Left lung (tissue), 10 donors: ENCODE results near the gene LGR5. TPM values are rescaled to one million over a fixed set of nuclear protein-coding genes. Genes with fewer than 3 reads are reported as not detected.

Experiments
- ATAC-seq: fragments of 200-7000 bp; cut with Tn5 transposase; one replicate; pipeline ENCODE4 v1.9.1; 2020; ENCODE audit warnings: moderate library complexity
- DNase-seq, 4 donors: peaks; one replicate each; pipeline ENCODE4 v3.0.0-alpha.2; 2013 to 2020
- H3K27ac ChIP-seq, 2 donors: fragments of 200-600 bp; sonication (generic) in 1 of 2; one replicate each; pipeline versions ENCODE4 v1.5.0 to v1.8.0; 2020 to 2021
- H3K27me3 ChIP-seq, 2 donors: fragments of 200-600 bp; sonication (generic) in 1 of 2; one replicate each; pipeline versions ENCODE4 v1.5.0 to v1.8.0; 2020 to 2021
- H3K36me3 ChIP-seq, 2 donors: fragments of 200-600 bp; sonication (generic) in 1 of 2; one replicate each; pipeline versions ENCODE4 v1.5.0 to v1.8.0; 2020 to 2021
- H3K4me1 ChIP-seq, 2 donors: fragments of 200-600 bp; one replicate each; pipeline ENCODE4 v1.8.0; 2021
- H3K4me3 ChIP-seq, 2 donors: fragments of 200-600 bp; sonication (generic) in 1 of 2; one replicate each; pipeline versions ENCODE4 v1.5.0 to v1.8.0; 2020 to 2021; ENCODE audit warnings: mild to moderate bottlenecking in 1 of 2
- H3K9me3 ChIP-seq, 2 donors: fragments of 200-600 bp; sonication (generic) in 1 of 2; one replicate each; pipeline versions ENCODE4 v1.5.0 to v1.8.0; 2020 to 2021
- intact Hi-C, 2 donors: fragments of 100-400 bp; cut with DNase I; formaldehyde crosslinking; loops; one replicate each; pipeline versions ENCODE4 v1.11.2 to v1.14.2; 2022
- polyA plus RNA-seq, 6 donors: library from polyadenylated mRNA; unstranded; fragments of 120-200 nt; gene quantifications; one replicate each; pipeline ENCODE4 v1.2.1, GENCODE V29; 2013; ENCODE audit not compliant: insufficient read length in 6 of 6
- total RNA-seq, 2 donors: library from RNA; stranded (reverse); fragmentation: NEBNext Ultra II Directional; extraction: Animal tissue kit (Norgen Biotek cat#: 25700); gene quantifications; one replicate each; pipeline ENCODE4 v1.2.1, GENCODE V29; 2021
- TF ChIP-seq, protein P1 (sequence below), 2 donors: fragments of 200-600 bp; sonication (generic) in 1 of 2; IDR thresholded peaks; one replicate each; pipeline versions ENCODE4 v1.5.0 to v1.8.0; 2021; ENCODE audit warnings: antibody characterized with exemption in 2 of 2
- donor health status: DM: no; HTN: yes; CAD: no.
- donor health status: DM: no; HTN: no; CAD: no.

The LGR5 gene
- total and polyA plus RNA-seq, 8 donors: 0.39 to 6.6 (median 3.3) TPM

DNA sequence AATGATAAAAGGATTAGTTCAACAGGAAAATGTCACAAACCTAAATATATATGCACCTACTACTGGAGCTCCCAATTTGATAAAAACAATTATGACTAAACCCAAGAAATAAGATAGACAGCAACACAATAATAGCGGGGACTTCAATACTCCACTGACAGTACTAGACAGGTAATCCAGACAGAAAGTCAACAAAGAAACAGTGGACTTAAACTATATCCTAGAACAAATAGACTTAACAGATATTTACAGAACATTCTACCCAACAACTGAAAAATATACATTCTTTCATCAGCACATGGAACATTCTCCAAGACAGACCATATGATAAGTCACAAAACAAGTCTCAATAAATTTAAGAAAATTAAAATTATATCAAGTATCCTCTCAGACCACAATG, 28.0 kb upstream of the LGR5 start:
- H3K9me3 ChIP-seq: peaks cover 0 to 17% of the 10 kb centered on the region in 2 donors
- DNase-seq (no peak), ATAC-seq (no peak)
- no peak overlapping the region for H3K27ac ChIP-seq
- H3K4me3 ChIP-seq: no peak overlapping the region
- TF ChIP-seq, protein P1, sequence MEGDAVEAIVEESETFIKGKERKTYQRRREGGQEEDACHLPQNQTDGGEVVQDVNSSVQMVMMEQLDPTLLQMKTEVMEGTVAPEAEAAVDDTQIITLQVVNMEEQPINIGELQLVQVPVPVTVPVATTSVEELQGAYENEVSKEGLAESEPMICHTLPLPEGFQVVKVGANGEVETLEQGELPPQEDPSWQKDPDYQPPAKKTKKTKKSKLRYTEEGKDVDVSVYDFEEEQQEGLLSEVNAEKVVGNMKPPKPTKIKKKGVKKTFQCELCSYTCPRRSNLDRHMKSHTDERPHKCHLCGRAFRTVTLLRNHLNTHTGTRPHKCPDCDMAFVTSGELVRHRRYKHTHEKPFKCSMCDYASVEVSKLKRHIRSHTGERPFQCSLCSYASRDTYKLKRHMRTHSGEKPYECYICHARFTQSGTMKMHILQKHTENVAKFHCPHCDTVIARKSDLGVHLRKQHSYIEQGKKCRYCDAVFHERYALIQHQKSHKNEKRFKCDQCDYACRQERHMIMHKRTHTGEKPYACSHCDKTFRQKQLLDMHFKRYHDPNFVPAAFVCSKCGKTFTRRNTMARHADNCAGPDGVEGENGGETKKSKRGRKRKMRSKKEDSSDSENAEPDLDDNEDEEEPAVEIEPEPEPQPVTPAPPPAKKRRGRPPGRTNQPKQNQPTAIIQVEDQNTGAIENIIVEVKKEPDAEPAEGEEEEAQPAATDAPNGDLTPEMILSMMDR (IDR thresholded peaks at IDR 0.05): no peak
- no peaks in the 10 kb centered on the region for H3K4me1 ChIP-seq
- H3K36me3 ChIP-seq: no peaks in the 10 kb centered on the region
- intact Hi-C loops: loop anchor here in 1 of 2 donors (10.0 kb wide), 1 partner anchor 333 kb away; no protein-coding TSS in a partner anchor
- no peaks in the 10 kb centered on the region for H3K27me3 ChIP-seq

DNA sequence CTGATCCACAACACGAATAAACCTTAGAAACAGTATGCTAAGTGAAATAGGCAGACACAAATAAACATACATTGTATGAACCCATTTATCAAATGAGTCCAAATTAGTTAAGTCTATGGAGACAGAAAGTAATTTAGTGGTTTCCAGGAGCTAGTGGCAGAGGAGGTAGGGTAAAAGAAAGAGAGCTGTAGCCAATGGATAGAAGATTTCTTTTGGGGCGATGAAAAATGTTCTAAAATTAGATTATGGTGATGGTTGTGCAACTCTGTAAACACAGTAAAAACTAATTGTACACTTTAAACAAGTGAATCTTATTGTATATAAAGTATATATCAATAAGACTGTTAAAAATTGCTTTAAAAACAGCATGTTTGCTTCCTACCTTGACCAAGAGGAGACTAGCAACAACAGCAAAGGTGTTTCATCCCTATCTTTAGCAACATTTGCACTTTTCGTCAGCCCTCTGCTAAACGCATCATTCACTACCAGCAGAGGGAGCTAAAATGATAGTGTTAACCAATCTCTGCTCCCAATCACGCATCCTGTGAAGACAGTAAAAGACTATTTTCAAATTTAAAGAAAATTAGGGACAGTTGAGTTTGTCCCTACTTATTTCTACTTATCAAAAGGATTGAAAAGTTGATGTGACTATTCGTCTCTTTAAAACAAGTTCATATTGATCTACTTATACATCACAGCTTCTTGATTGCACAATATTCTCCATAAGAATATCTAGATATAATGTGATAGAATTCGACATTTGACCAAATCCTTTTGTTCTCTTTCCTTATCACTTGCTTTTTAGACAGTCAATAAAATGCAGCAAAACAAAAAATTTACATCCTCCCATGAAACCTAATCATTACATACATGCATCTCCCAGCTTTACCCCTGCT, 24.0 kb upstream of the LGR5 start:
- TF ChIP-seq, protein P1 (IDR thresholded peaks at IDR 0.05): peak; percentile 47 to 67
- Histone ChIP-seq H3K4me1 (no peaks in the 10 kb centered on the region), H3K27me3 (no peaks in the 10 kb centered on the region), H3K9me3 (peaks cover 0 to 13% of the 10 kb centered on the region in 2 donors), H3K4me3 (no peak overlapping the region), H3K36me3 (no peaks in the 10 kb centered on the region), H3K27ac (no peak overlapping the region)
- ATAC-seq (peak; percentile 86), DNase-seq (peak in 2 of 4 donors; percentile 28 to 56)
- intact Hi-C loops: loop anchor here in 1 of 2 donors (10.0 kb wide), 1 partner anchor 329 kb away; no protein-coding TSS in a partner anchor

DNA sequence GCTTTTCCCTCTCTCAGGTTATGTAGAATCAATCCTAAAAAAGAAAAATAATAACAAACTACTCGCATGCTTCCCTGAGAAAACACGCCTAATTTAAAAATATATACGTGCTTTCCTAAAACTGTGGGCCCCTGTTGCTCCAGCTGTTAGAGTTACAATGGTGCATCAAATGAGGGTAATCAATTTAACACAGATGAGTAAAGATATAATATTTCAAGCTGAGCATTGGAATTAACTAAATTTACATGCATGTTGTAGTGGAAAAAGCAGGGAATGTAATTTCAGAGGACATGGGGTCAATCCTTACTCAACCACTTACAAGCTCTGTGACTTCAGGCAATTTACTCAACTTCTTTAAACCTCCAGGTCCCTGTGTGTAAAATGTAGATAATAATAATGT, 22.4 kb upstream of the LGR5 start:
- H3K27ac ChIP-seq: no peak overlapping the region
- peaks cover 0 to 15% of the 10 kb centered on the region in 2 donors for H3K9me3 ChIP-seq
- intact Hi-C loops: loop anchor here in 1 of 2 donors (10.0 kb wide), 1 partner anchor 328 kb away; no protein-coding TSS in a partner anchor
- no peak overlapping the region for H3K4me3 ChIP-seq
- ATAC-seq: no peak
- TF ChIP-seq, protein P1 (IDR thresholded peaks at IDR 0.05): no peak
- H3K36me3 ChIP-seq: no peaks in the 10 kb centered on the region
- H3K27me3 ChIP-seq: no peaks in the 10 kb centered on the region
- no peaks in the 10 kb centered on the region for H3K4me1 ChIP-seq
- no peak for DNase-seq

DNA sequence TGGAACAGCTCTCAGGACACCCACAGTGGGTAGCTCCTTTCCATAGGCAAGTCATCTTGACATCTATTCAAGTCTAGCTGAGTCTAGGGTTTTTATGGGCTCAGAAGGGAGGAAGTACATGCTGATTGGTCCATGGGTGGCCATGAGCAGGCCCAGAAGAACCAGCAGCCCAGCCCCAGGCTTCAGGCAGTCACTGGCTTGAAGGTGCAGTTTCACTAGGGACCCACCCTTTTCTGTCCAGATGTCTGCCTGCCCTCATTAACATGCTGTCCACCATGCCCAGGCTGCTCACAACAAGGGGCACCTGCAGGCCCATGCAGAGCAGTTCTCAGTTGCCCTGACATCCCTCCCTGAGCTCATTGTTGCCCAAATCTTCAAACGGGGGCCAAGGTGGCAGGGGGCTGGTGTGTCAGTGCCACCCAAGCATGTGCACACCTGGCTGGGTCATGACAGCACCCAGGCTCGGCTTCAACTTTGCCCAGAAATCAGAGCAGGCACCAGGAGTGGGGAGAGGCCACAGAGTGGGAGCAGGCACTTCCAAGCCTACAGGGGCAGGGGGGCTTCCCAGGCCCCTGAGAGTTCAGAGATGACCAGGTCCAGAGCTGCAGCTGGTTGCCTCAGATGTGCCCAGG, 18.7 kb upstream of the LGR5 start:
- TF ChIP-seq, protein P1 (IDR thresholded peaks at IDR 0.05): no peak

More for the DNA sequence above, 18.7 kb upstream of the LGR5 start:
- H3K4me3 ChIP-seq: no peak overlapping the region
- intact Hi-C loops: no loop called here
- no peaks in the 10 kb centered on the region for H3K27me3 ChIP-seq
- DNase-seq (peak in 1 of 4 donors; percentile 28), ATAC-seq (no peak)
- no peak overlapping the region for H3K27ac ChIP-seq
- no peaks in the 10 kb centered on the region for H3K4me1 ChIP-seq
- H3K36me3 ChIP-seq: no peaks in the 10 kb centered on the region
- peaks cover 0 to 10% of the 10 kb centered on the region in 2 donors for H3K9me3 ChIP-seq
